Measurements from ENCODE around the gene SPACA7. TPM values are rescaled to one million over a fixed set of nuclear protein-coding genes. Genes with fewer than 3 reads are reported as not detected.

The SPACA7 gene
- total RNA-seq, 4 donors from 2014 or later, result not detected

DNA sequence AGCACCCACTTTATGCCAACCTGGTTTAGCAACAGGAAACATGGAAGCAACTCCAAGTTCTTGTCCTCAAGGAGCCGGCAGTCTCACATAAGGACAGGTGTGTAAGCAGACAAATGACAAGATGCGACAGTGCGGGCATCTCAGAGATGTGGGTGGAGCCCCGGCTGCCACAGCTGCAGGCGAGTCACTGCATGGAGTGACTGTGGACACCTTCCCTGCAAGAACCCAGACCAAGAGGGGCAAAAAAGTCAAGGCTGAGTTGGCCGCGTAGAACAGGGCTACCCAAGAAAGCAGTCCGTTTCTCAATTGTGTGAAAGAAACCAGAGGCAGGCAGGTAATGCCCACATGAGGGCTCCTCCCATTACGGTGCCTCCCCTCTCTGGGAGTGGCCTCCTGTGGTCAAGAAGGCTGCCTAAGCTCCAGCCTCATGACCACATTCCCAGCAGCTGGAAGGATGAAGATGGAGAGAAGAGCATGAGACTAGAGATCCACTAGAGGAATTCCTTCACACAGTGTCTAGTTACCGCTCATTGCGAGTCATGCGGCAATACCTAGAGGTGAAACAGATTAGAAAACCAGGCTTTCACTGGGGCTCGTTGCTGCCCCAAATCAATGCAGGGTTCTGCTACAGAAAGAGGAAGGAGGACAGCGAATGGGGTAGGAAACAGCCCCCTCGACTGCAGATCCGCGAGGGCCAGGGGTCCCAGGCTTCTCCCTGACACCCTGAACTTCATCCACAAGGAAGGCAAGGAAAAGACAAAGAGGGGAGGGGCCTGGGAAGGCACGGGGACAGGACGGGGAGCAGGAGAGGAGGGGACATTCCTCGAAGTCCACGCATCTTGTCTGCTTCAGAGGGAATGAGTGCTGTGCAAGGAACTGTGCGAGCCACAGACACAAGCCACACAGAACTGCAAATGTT, 80.2 kb downstream of the SPACA7 start:
- intact Hi-C loops (cut with DNase I), result no loop called here
- Histone ChIP-seq H3K36me3 (no peaks in the 10 kb centered on the region), H3K27ac (no peak overlapping the region), H3K9me3 (no peaks in the 10 kb centered on the region), H3K4me3 (replicated peaks in 1 of 3) (no peak overlapping the region), H3K4me1 (no peaks in the 10 kb centered on the region), H3K27me3 (no peaks in the 10 kb centered on the region)
- no peak for DNase-seq
- TF ChIP-seq POLR2A (IDR thresholded peaks at IDR 0.05), result no peak
- TF ChIP-seq, protein P1, sequence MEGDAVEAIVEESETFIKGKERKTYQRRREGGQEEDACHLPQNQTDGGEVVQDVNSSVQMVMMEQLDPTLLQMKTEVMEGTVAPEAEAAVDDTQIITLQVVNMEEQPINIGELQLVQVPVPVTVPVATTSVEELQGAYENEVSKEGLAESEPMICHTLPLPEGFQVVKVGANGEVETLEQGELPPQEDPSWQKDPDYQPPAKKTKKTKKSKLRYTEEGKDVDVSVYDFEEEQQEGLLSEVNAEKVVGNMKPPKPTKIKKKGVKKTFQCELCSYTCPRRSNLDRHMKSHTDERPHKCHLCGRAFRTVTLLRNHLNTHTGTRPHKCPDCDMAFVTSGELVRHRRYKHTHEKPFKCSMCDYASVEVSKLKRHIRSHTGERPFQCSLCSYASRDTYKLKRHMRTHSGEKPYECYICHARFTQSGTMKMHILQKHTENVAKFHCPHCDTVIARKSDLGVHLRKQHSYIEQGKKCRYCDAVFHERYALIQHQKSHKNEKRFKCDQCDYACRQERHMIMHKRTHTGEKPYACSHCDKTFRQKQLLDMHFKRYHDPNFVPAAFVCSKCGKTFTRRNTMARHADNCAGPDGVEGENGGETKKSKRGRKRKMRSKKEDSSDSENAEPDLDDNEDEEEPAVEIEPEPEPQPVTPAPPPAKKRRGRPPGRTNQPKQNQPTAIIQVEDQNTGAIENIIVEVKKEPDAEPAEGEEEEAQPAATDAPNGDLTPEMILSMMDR (IDR thresholded peaks at IDR 0.05), result no peak
- 83 to 86% methylated on average over 22 of the region's 22 CpGs for WGBS, 2 donors

DNA sequence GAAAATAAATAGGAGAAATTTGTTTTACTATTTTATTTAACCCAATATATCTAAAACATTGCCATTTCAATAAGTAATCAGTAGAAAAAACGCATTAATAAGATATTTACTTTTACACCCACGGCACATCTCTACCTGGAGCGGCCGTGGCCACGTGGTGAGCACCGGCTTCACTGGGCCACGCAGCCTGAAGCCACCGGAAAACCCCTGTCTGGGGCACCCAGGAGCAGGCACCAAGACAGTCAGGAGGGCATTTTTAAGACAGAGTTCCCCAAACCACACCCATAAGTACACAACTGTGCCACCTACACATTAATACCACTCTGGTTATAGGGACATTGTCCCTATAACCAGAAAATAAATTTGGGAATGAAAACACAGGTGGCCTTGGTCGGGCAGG, 80.9 kb downstream of the SPACA7 start:
- Histone ChIP-seq H3K27ac (no peak overlapping the region), H3K9me3 (no peaks in the 10 kb centered on the region), H3K4me1 (no peaks in the 10 kb centered on the region), H3K36me3 (no peaks in the 10 kb centered on the region), H3K27me3 (no peaks in the 10 kb centered on the region), H3K4me3 (replicated peaks in 1 of 3) (no peak overlapping the region)
- intact Hi-C loops (cut with DNase I), result no loop called here
- 93% methylated on average over 9 of the region's 9 CpGs for WGBS, 2 donors
- TF ChIP-seq, protein P1 (IDR thresholded peaks at IDR 0.05), result no peak
- TF ChIP-seq POLR2A (IDR thresholded peaks at IDR 0.05), result no peak
- no peak for DNase-seq

DNA sequence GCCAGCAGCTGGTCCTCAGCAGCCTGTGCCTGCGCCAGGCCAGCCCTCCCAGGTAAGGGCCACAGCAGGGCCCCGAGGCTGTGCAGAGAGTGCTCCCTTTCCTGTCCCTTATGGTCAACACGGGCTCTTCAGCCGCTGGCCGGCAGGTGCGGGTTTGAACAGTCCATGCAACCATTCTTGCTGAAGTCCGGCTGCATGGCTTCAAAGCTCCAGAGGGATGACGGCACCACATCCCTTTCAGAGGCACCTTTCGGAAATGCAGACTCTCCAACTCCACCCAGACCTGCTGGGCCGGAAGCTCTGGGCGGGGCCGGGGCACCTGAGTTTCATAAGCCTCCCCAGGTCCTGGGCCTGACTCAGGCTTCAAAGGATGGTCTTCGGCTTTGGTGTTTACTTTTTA, 81.3 kb downstream of the SPACA7 start:
- intact Hi-C loops (cut with DNase I), result no loop called here
- H3K27ac ChIP-seq, result no peak overlapping the region
- H3K36me3 ChIP-seq, result no peaks in the 10 kb centered on the region
- WGBS, 2 donors, result 76% methylated on average over 10 to 13 of the region's 13 CpGs
- H3K4me3 ChIP-seq (replicated peaks in 1 of 3), result no peak overlapping the region
- no peaks in the 10 kb centered on the region for H3K4me1 ChIP-seq
- no peak for DNase-seq
- no peaks in the 10 kb centered on the region for H3K27me3 ChIP-seq
- no peaks in the 10 kb centered on the region for H3K9me3 ChIP-seq
- no peak for TF ChIP-seq POLR2A (IDR thresholded peaks at IDR 0.05)
- TF ChIP-seq, protein P1 (IDR thresholded peaks at IDR 0.05), result no peak

DNA sequence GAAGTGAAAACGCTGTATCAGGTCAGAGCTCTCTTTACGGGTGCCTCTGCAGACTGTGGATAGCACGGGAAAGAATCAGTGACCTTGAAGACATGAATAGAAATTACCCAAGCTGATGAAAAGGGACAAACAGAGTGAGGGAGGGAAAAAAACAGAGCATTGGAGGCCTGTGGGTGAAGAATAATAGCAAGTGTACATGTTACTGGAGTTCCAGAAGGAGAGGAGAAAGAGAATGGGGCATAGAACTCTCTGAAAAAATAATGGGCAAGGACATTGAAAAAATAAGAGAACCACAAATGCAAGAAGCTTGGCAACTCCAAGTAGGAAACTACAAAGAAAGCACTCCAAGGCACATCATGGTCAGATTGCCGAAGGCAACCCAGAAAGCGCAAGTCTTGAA, 86.3 kb downstream of the SPACA7 start:
- TF ChIP-seq, protein P1 (IDR thresholded peaks at IDR 0.05), result no peak
- no peak for TF ChIP-seq POLR2A (IDR thresholded peaks at IDR 0.05)
- Histone ChIP-seq H3K4me3 (replicated peaks in 1 of 3) (no peak overlapping the region), H3K4me1 (no peaks in the 10 kb centered on the region), H3K9me3 (no peaks in the 10 kb centered on the region), H3K27ac (no peak overlapping the region), H3K36me3 (no peaks in the 10 kb centered on the region), H3K27me3 (no peaks in the 10 kb centered on the region)
- intact Hi-C loops (cut with DNase I), result no loop called here
- no peak for DNase-seq
- WGBS, 2 donors, result 92% methylated on average over 5 of the region's 5 CpGs

DNA sequence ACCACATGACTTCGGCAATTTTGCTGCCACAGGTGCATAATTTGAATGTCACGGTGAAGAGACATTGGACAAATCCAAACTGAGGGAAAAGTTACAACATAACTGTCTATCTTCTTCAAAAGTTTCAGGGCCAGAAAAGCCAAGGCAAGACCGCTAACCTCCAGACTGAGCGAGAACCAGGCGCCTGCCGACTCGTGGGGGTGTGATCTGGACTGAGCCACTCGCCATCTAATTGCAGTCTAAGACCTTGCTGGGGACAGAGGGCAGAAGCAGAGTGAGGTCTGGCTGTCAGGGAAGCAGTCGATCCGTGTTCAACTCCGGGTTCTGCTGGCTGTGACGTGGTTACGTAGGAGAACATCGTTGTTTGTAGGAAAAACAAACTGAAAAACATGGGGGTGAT, 88.6 kb downstream of the SPACA7 start:
- no peaks in the 10 kb centered on the region for H3K27me3 ChIP-seq
- no peak overlapping the region for H3K27ac ChIP-seq
- no peaks in the 10 kb centered on the region for H3K9me3 ChIP-seq
- H3K4me3 ChIP-seq (replicated peaks in 1 of 3), result no peak overlapping the region
- H3K36me3 ChIP-seq, result no peaks in the 10 kb centered on the region
- DNase-seq, result no peak
- intact Hi-C loops (cut with DNase I), result no loop called here
- 91 to 93% methylated on average over 14 of the region's 14 CpGs for WGBS, 2 donors
- no peaks in the 10 kb centered on the region for H3K4me1 ChIP-seq
- no peak for TF ChIP-seq POLR2A (IDR thresholded peaks at IDR 0.05)
- TF ChIP-seq, protein P1 (IDR thresholded peaks at IDR 0.05), result no peak
